Activated CD4-positive, alpha-beta T cell treated with anti-CD3 and anti-CD28 coated beads for 36 hours (primary cell): ENCODE data around the gene TAF4. TPM values are rescaled to one million over a fixed set of nuclear protein-coding genes. Genes with fewer than 3 reads are reported as not detected.
"Not testable (repeated sequence)": the region's sequence is repeated elsewhere in the genome, so short reads cannot be mapped to it uniquely, and the experiment has no call there.

Experiments used
- ATAC-seq: fragments of 200-7000 bp; cut with Tn5 transposase; one replicate; pipeline ENCODE4 v1.10.0; 2021; ENCODE audit warnings: mild to moderate bottlenecking, moderate library complexity
- CTCF ChIA-PET: fragments of 350-600 bp; sonication (Branson Sonifier 250); formaldehyde crosslinking; loops from one replicate; lab custom pipeline; 2021; ENCODE audit warnings: antibody characterized with exemption; lab: Charles Lee
- POLR2A ChIA-PET: fragments of 350-600 bp; sonication (Branson Sonifier 250); formaldehyde crosslinking; loops from one replicate; lab custom pipeline; 2021; ENCODE audit warnings: antibody characterized with exemption, inconsistent platforms; lab: Charles Lee
- DNase-seq: peaks from one replicate; pipeline ENCODE4 v3.0.0-alpha.2; 2020
- H3K27ac Mint-ChIP-seq: one replicate; pipeline ENCODE4 v1.8.0; 2021; ENCODE audit warnings: mixed read lengths
- H3K27me3 Mint-ChIP-seq: one replicate; pipeline ENCODE4 v1.8.0; 2021; ENCODE audit warnings: mixed read lengths
- H3K36me3 Mint-ChIP-seq: one replicate; pipeline ENCODE4 v1.8.0; 2021; ENCODE audit warnings: low read depth, mixed read lengths
- H3K4me1 Mint-ChIP-seq: one replicate; pipeline ENCODE4 v1.8.0; 2021; ENCODE audit warnings: mixed read lengths
- H3K4me3 Mint-ChIP-seq: one replicate; pipeline ENCODE4 v1.8.0; 2021; ENCODE audit warnings: mild to moderate bottlenecking, moderate library complexity, mixed read lengths
- H3K9me3 Mint-ChIP-seq: one replicate; pipeline ENCODE4 v1.8.0; 2021; ENCODE audit warnings: low read depth, mixed read lengths
- intact Hi-C, 2 experiments: fragments of 100-400 bp; cut with DNase I in 1 of 2; cut with micrococcal nuclease in 1 of 2; formaldehyde crosslinking; loops; one replicate each; pipeline versions ENCODE4 v1.14.2 to v1.15.1; 2022 to 2024; cut with DNase I, micrococcal nuclease
- total RNA-seq, 2 experiments: library from RNA; stranded (reverse); gene quantifications; one replicate each; pipeline ENCODE4 v1.2.3, GENCODE V29; 2021

Gene TAF4
- total RNA-seq, 2 experiments from 2014 or later: 15.4 to 27.1 TPM

DNA sequence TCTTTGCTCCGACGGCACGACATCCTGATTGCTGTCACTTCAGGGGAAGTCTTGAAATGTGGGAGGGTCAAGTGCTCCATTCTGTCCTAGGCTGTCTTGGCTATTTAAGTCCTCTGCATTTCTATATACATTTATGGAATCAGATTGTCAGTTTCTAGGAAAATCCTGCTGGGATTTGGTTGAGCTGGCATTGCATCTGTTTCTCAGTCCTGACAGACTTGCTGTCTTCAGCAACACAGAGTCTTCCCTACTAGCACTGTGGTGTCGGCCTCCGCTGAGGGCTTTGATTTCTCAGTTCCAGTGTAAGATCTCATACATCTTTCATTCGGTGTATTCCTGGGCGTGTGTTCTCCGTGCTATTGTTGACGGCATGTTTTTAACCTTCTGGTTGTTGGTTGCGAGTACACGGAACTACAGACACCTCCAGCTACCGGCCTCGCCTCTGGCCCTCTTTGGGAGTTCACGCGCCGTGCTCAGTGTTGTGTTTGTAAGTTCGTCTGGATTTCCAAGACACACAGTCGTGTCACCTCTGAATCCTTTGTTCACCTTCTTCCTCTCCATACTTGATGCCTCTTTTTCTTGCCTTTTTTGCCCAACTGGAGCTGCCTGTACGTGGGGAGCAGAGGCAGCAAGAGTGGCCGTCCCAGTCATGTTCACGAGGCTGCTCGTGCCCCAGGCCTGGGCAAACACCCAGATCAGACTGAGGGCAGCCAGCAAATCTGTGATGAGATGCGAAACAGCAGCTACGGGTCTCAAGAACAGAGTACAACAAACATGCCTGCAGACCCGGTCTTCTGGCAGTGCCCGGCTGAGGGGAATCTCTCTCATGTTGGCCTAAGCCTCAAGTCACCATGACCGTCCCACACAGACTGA is 92.8 kb downstream of the TAF4 start:
- Mint-ChIP-seq H3K4me1 (no peaks in the 10 kb centered on the region), H3K27ac (no peak overlapping the region), H3K9me3 (peaks cover 2% of the 10 kb centered on the region), H3K27me3 (peaks cover 2% of the 10 kb centered on the region), H3K4me3 (no peak overlapping the region), H3K36me3 (peaks cover 35% of the 10 kb centered on the region)
- ChIA-PET CTCF (interaction anchor here (0.6 kb wide), 1 partner anchor 162 kb away, joined by 3 read pairs; no protein-coding TSS in a partner anchor), POLR2A (no interaction called here)
- no peak for ATAC-seq
- intact Hi-C loops: no loop called here
- no peak for DNase-seq

- peaks cover 29% of the 10 kb centered on the region for H3K36me3 Mint-ChIP-seq
- H3K4me3 Mint-ChIP-seq, intact Hi-C loops, H3K9me3 Mint-ChIP-seq, CTCF ChIA-PET, DNase-seq, ATAC-seq, POLR2A ChIA-PET, H3K27me3 Mint-ChIP-seq, H3K27ac Mint-ChIP-seq, H3K4me1 Mint-ChIP-seq: not testable (repeated sequence)
Observed at GRCh38 chr20:61971595-61971994, 94.1 kb downstream of the TAF4 start.

GRCh38 chr20:61970357-61970756 is 95.3 kb downstream of the TAF4 start:
- peaks cover 2% of the 10 kb centered on the region for H3K9me3 Mint-ChIP-seq
- H3K4me1 Mint-ChIP-seq: no peaks in the 10 kb centered on the region
- intact Hi-C loops: no loop called here
- ChIA-PET CTCF (no interaction called here), POLR2A (no interaction called here)
- no peak overlapping the region for H3K27ac Mint-ChIP-seq
- peaks cover 9% of the 10 kb centered on the region for H3K27me3 Mint-ChIP-seq
- H3K36me3 Mint-ChIP-seq: peaks cover 25% of the 10 kb centered on the region
- no peak overlapping the region for H3K4me3 Mint-ChIP-seq
- DNase-seq: no peak
- ATAC-seq: no peak

GRCh38 chr20:61969806-61970205 is 95.9 kb downstream of the TAF4 start:
- POLR2A ChIA-PET: interaction anchor here (0.6 kb wide), 1 partner anchor 1553 kb away, joined by 4 read pairs; no protein-coding TSS in a partner anchor

DNA sequence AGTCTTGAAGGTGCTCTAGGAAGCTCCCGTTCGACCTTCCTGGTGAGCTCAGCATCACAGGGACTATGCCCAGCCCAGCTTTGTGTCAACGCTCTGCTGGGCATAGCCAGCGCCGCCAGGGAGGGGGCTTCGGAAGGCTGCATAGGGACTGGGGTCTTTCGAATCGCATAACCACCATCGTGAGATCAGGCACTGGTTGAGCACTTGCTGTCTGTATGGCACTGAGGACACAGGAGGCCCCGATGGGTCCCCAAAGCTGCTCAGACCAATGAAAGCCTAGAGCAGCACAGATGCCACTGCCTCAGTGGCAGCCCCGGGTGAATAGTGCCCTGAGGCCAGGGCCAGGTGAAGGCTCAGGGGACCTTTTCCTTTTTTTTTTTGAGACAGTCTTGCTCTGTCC is 96.7 kb downstream of the TAF4 start:
- ChIA-PET CTCF (no interaction called here), POLR2A (no interaction called here)
- H3K36me3 Mint-ChIP-seq: peaks cover 20% of the 10 kb centered on the region
- no peaks in the 10 kb centered on the region for H3K4me1 Mint-ChIP-seq
- intact Hi-C loops: no loop called here
- no peak overlapping the region for H3K4me3 Mint-ChIP-seq
- ATAC-seq: no peak
- H3K27ac Mint-ChIP-seq: no peak overlapping the region
- peaks cover 2% of the 10 kb centered on the region for H3K9me3 Mint-ChIP-seq
- DNase-seq: no peak
- peaks cover 14% of the 10 kb centered on the region for H3K27me3 Mint-ChIP-seq

More at GRCh38 chr20:61969806-61970205, 95.9 kb downstream of the TAF4 start:
- Mint-ChIP-seq H3K27me3 (peaks cover 12% of the 10 kb centered on the region), H3K27ac (no peak overlapping the region), H3K36me3 (peaks cover 25% of the 10 kb centered on the region), H3K4me1 (no peaks in the 10 kb centered on the region), H3K9me3 (peaks cover 2% of the 10 kb centered on the region), H3K4me3 (no peak overlapping the region)
- intact Hi-C loops: no loop called here
- no peak for ATAC-seq
- CTCF ChIA-PET: no interaction called here
- DNase-seq: no peak

- CTCF ChIA-PET: no interaction called here
- Mint-ChIP-seq H3K9me3 (peaks cover 2% of the 10 kb centered on the region), H3K27me3 (peaks cover 20% of the 10 kb centered on the region), H3K27ac (no peak overlapping the region), H3K4me3 (no peak overlapping the region), H3K4me1 (no peaks in the 10 kb centered on the region), H3K36me3 (peaks cover 14% of the 10 kb centered on the region)
- intact Hi-C loops: no loop called here
- ATAC-seq: no peak
- no peak for DNase-seq
- POLR2A ChIA-PET: no interaction called here
Observed at GRCh38 chr20:61968036-61968810, 97.5 kb downstream of the TAF4 start.

DNA sequence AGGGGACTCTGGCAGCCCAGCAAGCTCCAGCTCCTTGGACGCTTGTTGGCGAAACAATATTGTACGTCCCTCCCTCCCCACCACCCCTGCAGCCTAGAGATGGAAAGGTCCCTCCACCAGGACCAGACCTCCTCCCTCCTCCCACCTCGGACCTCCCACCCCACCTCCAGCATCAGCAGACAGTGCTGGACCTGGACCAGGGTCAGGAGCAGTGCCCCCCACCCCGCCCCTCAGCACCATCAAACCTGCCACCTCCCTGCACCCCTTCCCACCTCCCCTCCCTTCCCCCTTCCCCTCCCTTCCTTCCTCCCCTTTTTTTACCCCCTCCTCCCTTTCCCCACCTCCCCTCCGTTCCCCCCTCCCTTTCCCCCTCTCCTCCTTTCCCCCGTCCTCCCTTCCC is 98.4 kb downstream of the TAF4 start:
- intact Hi-C loops: no loop called here
- Mint-ChIP-seq H3K4me3 (no peak overlapping the region), H3K27ac (no peak overlapping the region), H3K4me1 (no peaks in the 10 kb centered on the region), H3K27me3 (peaks cover 20% of the 10 kb centered on the region), H3K36me3 (peaks cover 5% of the 10 kb centered on the region), H3K9me3 (peaks cover 2% of the 10 kb centered on the region)
- ATAC-seq (no peak), DNase-seq (no peak)
- ChIA-PET POLR2A (no interaction called here), CTCF (interaction anchor here (1.1 kb wide), 1 partner anchor 11 kb away, joined by 3 read pairs; no protein-coding TSS in a partner anchor)

GRCh38 chr20:61966492-61967244 is 99.0 kb downstream of the TAF4 start:
- no peak overlapping the region for H3K4me3 Mint-ChIP-seq
- no peak for ATAC-seq
- peaks cover 2% of the 10 kb centered on the region for H3K9me3 Mint-ChIP-seq
- ChIA-PET CTCF (interaction anchor here (1.1 kb wide), 1 partner anchor 10 kb away, joined by 3 read pairs; no protein-coding TSS in a partner anchor), POLR2A (no interaction called here)
- H3K27me3 Mint-ChIP-seq: peaks cover 20% of the 10 kb centered on the region
- intact Hi-C loops: no loop called here
- H3K4me1 Mint-ChIP-seq: no peaks in the 10 kb centered on the region
- DNase-seq: no peak
- no peak overlapping the region for H3K27ac Mint-ChIP-seq
- peaks cover 2% of the 10 kb centered on the region for H3K36me3 Mint-ChIP-seq

- Mint-ChIP-seq H3K36me3 (peaks cover 2% of the 10 kb centered on the region), H3K9me3 (peaks cover 2% of the 10 kb centered on the region), H3K27ac (no peak overlapping the region), H3K4me3 (no peak overlapping the region), H3K4me1 (no peaks in the 10 kb centered on the region), H3K27me3 (peaks cover 20% of the 10 kb centered on the region)
- ATAC-seq: no peak
- CTCF ChIA-PET: no interaction called here
- peak; percentile 15 for DNase-seq
- intact Hi-C loops: no loop called here
- POLR2A ChIA-PET: no interaction called here
Observed at GRCh38 chr20:61965606-61966491, 99.8 kb downstream of the TAF4 start.

- Mint-ChIP-seq H3K27ac (no peak overlapping the region), H3K27me3 (peaks cover 20% of the 10 kb centered on the region)
Observed at GRCh38 chr20:61964675-61965605, 100.7 kb downstream of the TAF4 start.

More at GRCh38 chr20:61964675-61965605, 100.7 kb downstream of the TAF4 start:
- ATAC-seq (no peak), DNase-seq (no peak)
- Mint-ChIP-seq H3K9me3 (no peaks in the 10 kb centered on the region), H3K4me3 (no peak overlapping the region), H3K4me1 (no peaks in the 10 kb centered on the region), H3K36me3 (no peaks in the 10 kb centered on the region)
- intact Hi-C loops: no loop called here
- ChIA-PET POLR2A (no interaction called here), CTCF (no interaction called here)
